K562 (cell line): ENCODE results near the gene PLCB4. TPM values are rescaled to one million over a fixed set of nuclear protein-coding genes. Genes with fewer than 3 reads are reported as not detected.

ENCODE experiments used
- ATAC-seq: fragments of 200-7000 bp; cut with Tn5 transposase; 3 replicates; pipeline ENCODE4 v1.9.1; 2020; ENCODE audit warnings: moderate library complexity
- BruUV-seq: library from RNA; stranded (reverse); fragments of 400-500 nt; replicated peaks from 2 replicates; lab custom pipeline; 2021; lab: Mats Ljungman, UMichigan
- CTCF ChIA-PET: fragments of 300-600 bp; formaldehyde crosslinking; extraction: SDS; loops from one replicate; lab custom pipeline; 2021; ENCODE audit warnings: low intra/inter-chr PET ratio; lab: Yijun Ruan, JAX
- POLR2A ChIA-PET: fragments of 300-600, 350-650 bp; sonication (Branson Sonifier 250); formaldehyde crosslinking; extraction: SDS; loops from one replicate; lab custom pipeline; 2021; ENCODE audit warnings: antibody characterized with exemption, inconsistent platforms; lab: Yijun Ruan, JAX
- DNase-seq, 4 experiments: peaks; one replicate each; pipeline versions ENCODE4 v3.0.0 to v3.0.0-alpha.2; 2011 to 2018; ENCODE audit warnings: low spot score in 3 of 4, mixed read lengths in 3 of 4; ENCODE audit errors: extremely low read depth in 1 of 4
- FAIRE-seq: peaks from 2 replicates; lab custom pipeline; 2011; peaks lifted over from hg19 to GRCh38; lab: Jason Lieb, UNC
- H2AFZ ChIP-seq: 2 replicates; pipeline ENCODE4 v1.6.0; 2011; ENCODE audit warnings: low read depth, low read length, control low read depth, inconsistent platforms
- H3K27ac ChIP-seq: fragments of 200-600 bp; 3 replicates; pipeline ENCODE4 v1.8.0; 2011; ENCODE audit warnings: low read depth, mild to moderate bottlenecking, control low read depth, inconsistent platforms, low read length, moderate library complexity, mixed read lengths; ENCODE audit errors: extremely low read depth
- H3K27me3 ChIP-seq, 2 experiments: fragments of 300-600 bp in 1 of 2; 2 replicates in 1 of 2; 3 replicates in 1 of 2; pipeline versions ENCODE4 v1.6.0 to v1.8.0; 2011; ENCODE audit warnings: inconsistent platforms in 2 of 2, low read length in 2 of 2, mild to moderate bottlenecking in 1 of 2, mixed read lengths in 1 of 2, moderate library complexity in 1 of 2; ENCODE audit not compliant: control insufficient read depth in 2 of 2, insufficient read depth in 2 of 2
- H3K36me3 ChIP-seq: fragments of 300-600 bp; 3 replicates; pipeline ENCODE4 v1.8.0; 2011; ENCODE audit warnings: mild to moderate bottlenecking, low read length, inconsistent platforms; ENCODE audit not compliant: control insufficient read depth, insufficient read depth
- H3K4me1 ChIP-seq, 2 experiments: fragments of 200-600 bp in 1 of 2; replicated peaks in 1 of 2; 2 replicates in 1 of 2; 3 replicates in 1 of 2; pipeline versions ENCODE4 v1.5.1 to v1.8.0; 2011; ENCODE audit warnings: inconsistent platforms in 2 of 2, low read length in 2 of 2, mild to moderate bottlenecking in 1 of 2, mixed read lengths in 1 of 2, moderate library complexity in 1 of 2; ENCODE audit not compliant: control insufficient read depth in 2 of 2, insufficient read depth in 2 of 2
- H3K4me2 ChIP-seq: 2 replicates; pipeline ENCODE4 v1.6.1; 2011; ENCODE audit warnings: low read length, control low read depth, inconsistent platforms, mixed read lengths; ENCODE audit not compliant: insufficient read depth
- H3K4me3 ChIP-seq: fragments of 200-600 bp; sonication (generic), shearing (Covaris generic); 2 replicates; pipeline ENCODE4 v1.5.1; 2016; ENCODE audit warnings: control low read depth, inconsistent platforms
- H3K79me2 ChIP-seq: fragments of 200-600 bp; 3 replicates; pipeline ENCODE4 v1.8.0; 2011; ENCODE audit warnings: low read length, inconsistent platforms; ENCODE audit not compliant: control insufficient read depth, insufficient read depth
- H3K9ac ChIP-seq, 2 experiments: 2 replicates each; pipeline versions ENCODE4 v1.6.0 to v1.6.1; 2011; ENCODE audit warnings: low read depth in 2 of 2, low read length in 2 of 2, control low read depth in 1 of 2, inconsistent platforms in 1 of 2, mild to moderate bottlenecking in 1 of 2, mixed read lengths in 1 of 2; ENCODE audit not compliant: insufficient read depth in 1 of 2
- H3K9me1 ChIP-seq: one replicate; pipeline ENCODE4 v1.6.0; 2011; ENCODE audit warnings: inconsistent platforms, mild to moderate bottlenecking, low read length, moderate library complexity; ENCODE audit not compliant: control insufficient read depth, insufficient read depth
- H3K9me3 ChIP-seq: replicated peaks from 2 replicates; pipeline ENCODE4 v1.5.1; 2011; ENCODE audit warnings: low read depth, low read length, inconsistent platforms; ENCODE audit not compliant: control insufficient read depth, insufficient read depth
- H4K20me1 ChIP-seq: replicated peaks from 2 replicates; pipeline ENCODE4 v1.6.1; 2011; ENCODE audit warnings: low read length, inconsistent platforms, mixed read lengths; ENCODE audit not compliant: control insufficient read depth, insufficient read depth
- BRF2 ChIP-seq: IDR thresholded peaks from 3 replicates; pipeline ENCODE4 v1.6.1; 2011; ENCODE audit warnings: borderline replicate concordance, mild to moderate bottlenecking; ENCODE audit not compliant: insufficient read length, insufficient read depth
- CREBBP ChIP-seq: IDR thresholded peaks from one replicate; pipeline ENCODE4 v1.6.1; 2012; ENCODE audit warnings: low read depth, mild to moderate bottlenecking, control low read depth, inconsistent platforms, low read length
- JUND ChIP-seq, 2 experiments: IDR thresholded peaks; 2 replicates in 1 of 2; 3 replicates in 1 of 2; pipeline ENCODE4 v1.6.1; 2011; ENCODE audit warnings: borderline replicate concordance in 2 of 2, low read depth in 2 of 2, low read length in 2 of 2, improper control_type of control experiment in 1 of 2, missing biosample characterization in 1 of 2, missing genetic modification characterization in 1 of 2, missing genetic modification reagents in 1 of 2
- KAT2B ChIP-seq: IDR thresholded peaks from one replicate; pipeline ENCODE4 v1.6.1; 2012; ENCODE audit warnings: low read depth, mild to moderate bottlenecking, control low read depth, inconsistent platforms, low read length, moderate library complexity
- NFIC ChIP-seq: fragments of 450-650 bp; IDR thresholded peaks from 2 replicates; pipeline ENCODE4 v1.6.1; 2017; ENCODE audit warnings: mild to moderate bottlenecking, inconsistent platforms
- PPARD ChIP-seq: fragments of 250-450 bp; sonication (Bioruptor Pico); IDR thresholded peaks from 2 replicates; pipeline ENCODE4 v1.8.0; 2022; ENCODE audit warnings: inconsistent platforms, mild to moderate bottlenecking, moderate library complexity
- SMAD2 ChIP-seq: fragments of 150-350 bp; IDR thresholded peaks from 2 replicates; pipeline ENCODE4 v1.6.1; 2014; ENCODE audit warnings: low read depth, mild to moderate bottlenecking, low read length
- SMC3 ChIP-seq: conservative IDR thresholded peaks from 2 replicates; pipeline ENCODE4 v1.6.1; 2011; ENCODE audit warnings: low read depth, low read length, improper control_type of control experiment; ENCODE audit not compliant: insufficient read depth
- SREBF2 ChIP-seq: sonication (generic); formaldehyde crosslinking; IDR thresholded peaks from 2 replicates; pipeline ENCODE4 v1.4.0; 2020; ENCODE audit warnings: mild to moderate bottlenecking, missing genetic modification reagents
- ZBTB33 ChIP-seq: sonication (generic); formaldehyde crosslinking; IDR thresholded peaks from 2 replicates; pipeline ENCODE4 v1.8.1; 2023; ENCODE audit warnings: mild to moderate bottlenecking, missing genetic modification reagents
- ZBTB8A ChIP-seq: fragments of 450-650 bp; IDR thresholded peaks from 2 replicates; pipeline ENCODE4 v1.6.1; 2018; ENCODE audit warnings: mild to moderate bottlenecking, moderate library complexity; ENCODE audit not compliant: partially characterized antibody
- ZNF24 ChIP-seq: fragments of 450-650 bp; IDR thresholded peaks from 2 replicates; pipeline ENCODE4 v1.6.1; 2016
- ZNF780A ChIP-seq: fragments of 250-450 bp; sonication (Bioruptor Pico); IDR thresholded peaks from 2 replicates; pipeline ENCODE4 v1.5.0; 2021; ENCODE audit warnings: mild to moderate bottlenecking
- WGBS: fragments of 100-300 bp; shearing (Covaris generic); methylation state at CpG from one replicate; pipeline ENCODE4 v1.1.6; 2016; ENCODE audit warnings: low coverage, mixed read lengths; ENCODE audit not compliant: insufficient coverage; ENCODE audit errors: missing lambda C conversion rate; 5-methylcytosine and 5-hydroxymethylcytosine counted together
- in situ Hi-C: fragments of 300-500 bp; cut with MboI; formaldehyde crosslinking; loops from 4 replicates; pipeline ENCODE4 v1.15.0; 2018; ENCODE audit warnings: inconsistent platforms, mixed read lengths
- intact Hi-C: fragments of 100-400 bp; cut with micrococcal nuclease; formaldehyde crosslinking; loops from 2 replicates; pipeline ENCODE4 v1.14.2; 2022
- polyA plus RNA-seq, 8 experiments: library from polyadenylated mRNA; depleted of rRNA in 4 of 8; stranded (reverse) in 5 of 8; unstranded in 3 of 8; fragments of >200 nt; fragmentation: Nextera tagmentation in 2 of 8; fragmentation: Illumina TruSeq in 1 of 8; extraction: Ambion mirVana in 2 of 8; extraction: Trizol in 1 of 8; gene quantifications; 2 replicates each; pipeline versions ENCODE4 v1.2.1 to v1.2.3, GENCODE V29; 2011 to 2014; ENCODE audit warnings: inconsistent platforms in 1 of 8, missing spikeins in 1 of 8
- total RNA-seq, 7 experiments: library from RNA; depleted of rRNA in 6 of 7; stranded (reverse); fragments of >200 nt in 6 of 7; fragmentation: Illumina TruSeq in 2 of 7; extraction: Trizol in 2 of 7; gene quantifications; 2 replicates each; pipeline versions ENCODE4 v1.2.1 to v1.2.3, GENCODE V29; 2011 to 2021; ENCODE audit warnings: low replicate concordance in 1 of 7

The PLCB4 gene
- total and polyA plus RNA-seq, 9 of the 15 experiments (the other 6 are each of a cell fraction or from before 2014, with no cell fraction given): 0.20 to 2.9 (median 0.52) TPM

GRCh38 chr20:9308056-9308455, 239.2 kb downstream of the PLCB4 start:
- no peak for DNase-seq
- no peaks in the 10 kb centered on the region for H3K36me3 ChIP-seq
- no peaks in the 10 kb centered on the region for H3K79me2 ChIP-seq
- H3K27me3 ChIP-seq: no peaks in the 10 kb centered on the region
- no peak for FAIRE-seq
- TF ChIP-seq SREBF2 (CRISPR knock-in tag) (no peak), ZNF24 (no peak), CREBBP (no peak), BRF2 (no peak), PPARD (CRISPR knock-in tag) (no peak), KAT2B (no peak), SMAD2 (no peak), JUND (IDR thresholded peaks at IDR 0.05; ENCODE audit: borderline replicate concordance, low read depth, low read length) (no peak), JUND (tag; IDR thresholded peaks at IDR 0.05; ENCODE audit: borderline replicate concordance, low read depth, low read length) (no peak), ZBTB33 (CRISPR knock-in tag) (no peak), SMC3 (no peak), NFIC (no peak), ZBTB8A (no peak), ZNF780A (CRISPR knock-in tag) (no peak)
- CTCF ChIA-PET: no interaction called here
- no peak overlapping the region for H2AFZ ChIP-seq
- H4K20me1 ChIP-seq: no peaks in the 10 kb centered on the region
- no peaks in the 10 kb centered on the region for H3K9me1 ChIP-seq
- H3K9me3 ChIP-seq: no peaks in the 10 kb centered on the region
- in situ Hi-C loops (no loop called here), intact Hi-C loops (no loop called here)
- no peaks in the 10 kb centered on the region; a peak in 1 of 5 replicates for H3K4me1 ChIP-seq
- H3K27ac ChIP-seq: no peak overlapping the region
- no peak overlapping the region for H3K4me2 ChIP-seq
- BruUV-seq: no TSS peak
- WGBS: 0% methylated on average over 1 of the region's 1 CpG
- no peak overlapping the region for H3K4me3 ChIP-seq
- ATAC-seq: no peak
- no peak overlapping the region for H3K9ac ChIP-seq
- POLR2A ChIA-PET: no interaction called here
